MM.1S (cell line): ENCODE measurements around the gene BTBD9.

Source experiments
- CTCF ChIP-seq: fragments of 300-600 bp; sonication (generic); IDR thresholded peaks from 2 replicates; pipeline ENCODE4 v1.5.1; 2016; ENCODE audit warnings: antibody characterized with exemption, low read length, mixed read lengths
- EZH2 ChIP-seq: fragments of 300-600 bp; sonication (generic); optimal IDR thresholded peaks from 2 replicates; pipeline ENCODE3; 2017; ENCODE audit warnings: low read depth, mild to moderate bottlenecking, antibody characterized with exemption, low read length, mixed read lengths
- EZH2phosphoT487 ChIP-seq: fragments of 300-600 bp; sonication (generic); IDR thresholded peaks from 2 replicates; pipeline ENCODE4 v1.6.1; 2018; ENCODE audit warnings: antibody characterized with exemption, low read length

- TF ChIP-seq CTCF (no peak), EZH2 (no peak), EZH2phosphoT487 (no peak)
These were observed 471.6 kb downstream of the BTBD9 start for GRCh38 chr6:38168126-38168525.
